ENCODE results near the gene SFXN3.
A peak's percentile ranks its signal among the peaks of the same experiment; 100 is the strongest.

SFXN3 gene

DNA sequence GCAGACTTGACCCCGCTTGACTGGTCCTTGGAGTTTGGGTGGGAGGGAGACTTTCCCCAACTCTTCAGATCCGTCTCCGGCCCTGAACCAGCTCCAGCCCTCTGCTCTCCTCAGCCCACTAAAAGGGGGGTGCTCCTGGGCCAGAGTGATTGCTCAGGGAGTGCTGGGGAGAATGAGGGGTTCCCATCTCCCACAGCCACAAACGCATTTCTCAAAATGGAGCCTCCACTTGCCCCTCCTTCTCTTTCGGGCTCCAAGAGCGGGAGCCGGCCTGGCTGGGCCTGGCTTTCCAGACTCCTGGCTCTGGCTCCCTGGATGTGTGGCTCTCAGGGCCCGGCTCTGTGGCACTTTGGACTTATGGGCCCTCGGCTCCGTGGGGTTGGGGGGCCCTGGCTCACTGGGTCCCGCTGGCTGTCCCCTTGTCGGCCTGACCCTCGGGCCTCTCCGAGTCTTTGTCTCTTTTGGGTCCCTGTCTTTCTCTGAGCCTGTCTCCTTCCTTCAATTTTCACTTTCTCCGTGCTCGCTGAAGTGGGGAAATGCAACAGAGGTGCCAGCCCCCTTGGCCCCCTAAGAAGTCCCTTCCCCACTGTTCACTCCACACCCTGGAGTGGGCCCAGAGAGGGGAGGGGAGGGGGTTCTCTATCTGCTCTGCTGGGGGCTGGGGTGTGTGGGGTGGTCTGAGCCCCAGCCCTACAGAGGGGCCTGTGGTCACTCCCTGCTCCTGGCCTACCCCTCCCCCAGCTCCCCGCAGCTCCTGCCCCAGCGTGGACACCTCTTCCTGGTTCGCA lies 30.7 kb upstream of the SFXN3 start:
- DNase-seq (ENCODE audit: low read depth in 3 of 3): no peak

DNA sequence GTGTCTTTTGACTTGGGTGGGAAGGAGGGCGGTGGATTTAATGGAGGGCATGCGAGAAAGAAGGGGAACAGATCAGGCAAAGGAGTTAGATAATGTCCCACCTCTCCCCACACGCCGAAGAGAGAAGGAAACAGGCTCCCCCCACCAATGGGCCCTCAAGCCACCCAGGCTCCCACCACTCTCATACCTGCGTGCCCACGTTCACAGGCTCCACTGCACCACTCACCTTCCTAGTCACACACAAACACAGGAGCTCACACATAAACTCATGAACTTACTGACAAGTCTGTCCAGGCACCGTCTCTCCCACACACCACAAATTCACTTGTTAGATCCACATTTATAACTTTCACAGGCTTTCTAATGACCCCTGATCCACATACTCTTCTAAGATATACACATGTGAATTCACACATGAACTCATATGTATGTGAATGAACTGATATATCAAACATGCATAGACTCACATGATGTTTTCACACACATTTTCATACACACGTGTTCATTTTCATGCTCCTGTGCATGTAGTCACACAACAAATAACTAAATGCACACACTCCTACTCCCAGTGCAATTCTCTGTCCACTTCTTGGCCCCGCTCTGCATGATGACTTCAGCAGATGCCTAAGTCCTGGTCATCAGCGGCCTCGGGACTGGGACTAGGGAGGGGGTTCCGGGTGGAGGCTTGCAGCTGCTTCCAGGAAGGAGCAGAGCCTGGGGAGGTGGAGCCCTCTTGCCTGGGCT lies 29.9 kb upstream of the SFXN3 start:
- no peak for DNase-seq (ENCODE audit: low read depth in 3 of 3)

DNA sequence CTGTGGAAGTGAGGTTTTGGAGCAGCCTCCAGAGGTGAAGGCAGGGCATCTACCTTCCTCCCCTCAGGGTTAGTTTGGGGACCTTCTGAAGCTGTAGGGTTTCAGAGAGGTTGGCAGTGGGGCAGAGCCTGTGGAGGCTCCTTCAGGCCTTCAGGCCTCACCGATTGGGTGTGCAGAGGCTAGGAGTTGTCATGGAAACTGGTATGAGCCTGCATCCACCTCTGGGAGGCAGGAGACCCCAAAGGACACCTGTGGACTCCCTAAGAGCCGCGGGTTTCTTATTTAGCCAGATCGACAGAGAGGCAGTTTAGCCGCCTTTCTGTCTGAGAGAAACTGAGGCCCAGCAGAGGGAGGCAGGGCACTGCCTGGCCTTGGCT lies 29.4 kb upstream of the SFXN3 start:
- no peak for DNase-seq (ENCODE audit: low read depth in 3 of 3)

DNA sequence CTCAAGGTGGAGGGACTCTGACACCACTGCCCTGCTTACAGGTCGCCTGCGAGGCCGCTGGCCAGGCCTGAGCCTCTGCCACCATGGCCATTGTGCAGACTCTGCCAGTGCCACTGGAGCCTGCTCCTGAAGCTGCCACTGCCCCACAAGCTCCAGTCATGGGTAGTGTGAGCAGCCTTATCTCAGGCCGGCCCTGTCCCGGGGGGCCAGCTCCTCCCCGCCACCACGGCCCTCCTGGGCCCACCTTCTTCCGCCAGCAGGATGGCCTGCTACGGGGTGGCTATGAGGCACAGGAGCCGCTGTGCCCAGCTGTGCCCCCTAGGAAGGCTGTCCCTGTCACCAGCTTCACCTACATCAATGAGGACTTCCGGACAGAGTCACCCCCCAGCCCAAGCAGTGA lies 28.6 kb upstream of the SFXN3 start:
- DNase-seq (ENCODE audit: low read depth in 3 of 3): no peak

DNA sequence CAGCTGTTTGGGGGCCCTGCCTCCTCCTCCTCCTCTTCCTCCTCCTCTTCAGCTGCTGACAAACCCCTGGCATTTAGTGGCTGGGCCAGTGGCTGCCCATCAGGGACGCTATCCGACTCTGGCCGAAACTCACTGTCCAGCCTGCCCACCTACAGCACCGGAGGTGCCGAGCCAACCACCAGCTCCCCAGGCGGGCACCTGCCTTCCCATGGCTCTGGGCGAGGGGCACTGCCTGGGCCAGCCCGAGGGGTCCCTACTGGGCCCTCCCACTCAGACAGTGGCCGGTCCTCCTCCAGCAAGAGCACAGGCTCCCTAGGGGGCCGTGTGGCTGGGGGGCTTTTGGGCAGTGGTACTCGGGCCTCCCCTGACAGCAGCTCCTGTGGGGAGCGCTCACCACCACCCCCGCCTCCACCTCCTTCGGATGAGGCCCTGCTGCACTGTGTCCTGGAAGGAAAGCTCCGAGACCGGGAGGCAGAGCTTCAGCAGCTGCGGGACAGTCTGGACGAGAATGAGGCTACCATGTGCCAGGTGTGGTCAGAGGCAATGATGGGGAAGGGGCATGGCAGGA lies 27.3 kb upstream of the SFXN3 start:
- no peak for DNase-seq (ENCODE audit: low read depth in 3 of 3)

DNA sequence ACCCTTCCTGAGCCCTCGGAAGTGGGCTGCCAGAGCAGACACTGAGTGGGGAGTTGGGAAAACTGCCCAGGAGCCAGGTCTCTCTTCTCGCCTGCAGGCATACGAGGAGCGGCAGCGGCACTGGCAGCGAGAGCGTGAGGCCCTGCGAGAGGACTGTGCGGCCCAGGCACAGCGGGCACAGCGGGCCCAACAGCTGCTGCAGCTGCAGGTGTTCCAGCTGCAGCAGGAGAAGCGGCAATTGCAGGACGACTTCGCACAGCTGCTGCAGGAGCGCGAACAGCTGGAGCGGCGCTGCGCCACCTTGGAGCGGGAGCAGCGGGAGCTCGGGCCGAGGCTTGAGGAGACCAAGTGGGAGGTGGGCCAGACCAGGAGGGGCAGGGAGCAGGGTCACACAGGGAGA lies 25.7 kb upstream of the SFXN3 start:
- DNase-seq (ENCODE audit: low read depth in 3 of 3): no peak

DNA sequence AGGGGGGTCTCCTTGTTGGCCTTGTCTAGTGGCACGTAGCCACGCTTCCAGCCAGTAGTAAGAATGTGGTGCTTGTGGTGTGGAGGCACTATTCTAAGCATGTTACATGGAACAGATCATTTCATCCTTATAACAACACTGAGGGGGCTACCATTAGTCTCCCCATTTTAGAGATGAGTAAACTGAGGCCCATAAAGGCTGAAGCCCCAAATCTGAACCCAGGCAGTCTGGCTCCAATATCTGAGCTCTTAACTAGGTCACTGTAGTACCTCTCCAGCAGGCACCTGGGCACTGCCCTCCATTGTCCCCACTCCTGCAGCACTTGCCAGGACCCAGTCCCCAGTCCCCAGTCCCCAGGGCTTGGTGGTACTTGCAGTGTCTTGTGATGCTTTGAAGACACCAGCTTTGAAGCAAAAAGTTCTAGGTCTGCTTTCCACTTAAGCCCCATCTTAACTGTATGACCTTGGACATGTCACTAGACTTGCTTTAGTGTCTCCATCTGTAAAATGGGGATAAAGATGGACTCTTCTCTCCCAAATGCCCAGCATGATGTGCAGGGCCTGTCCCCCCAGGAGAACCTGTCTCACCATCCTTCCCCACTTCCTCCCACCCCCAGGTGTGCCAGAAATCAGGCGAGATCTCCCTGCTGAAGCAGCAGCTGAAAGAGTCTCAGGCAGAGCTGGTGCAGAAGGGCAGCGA lies 25.0 kb upstream of the SFXN3 start:
- DNase-seq (ENCODE audit: low read depth in 3 of 3): no peak

DNA sequence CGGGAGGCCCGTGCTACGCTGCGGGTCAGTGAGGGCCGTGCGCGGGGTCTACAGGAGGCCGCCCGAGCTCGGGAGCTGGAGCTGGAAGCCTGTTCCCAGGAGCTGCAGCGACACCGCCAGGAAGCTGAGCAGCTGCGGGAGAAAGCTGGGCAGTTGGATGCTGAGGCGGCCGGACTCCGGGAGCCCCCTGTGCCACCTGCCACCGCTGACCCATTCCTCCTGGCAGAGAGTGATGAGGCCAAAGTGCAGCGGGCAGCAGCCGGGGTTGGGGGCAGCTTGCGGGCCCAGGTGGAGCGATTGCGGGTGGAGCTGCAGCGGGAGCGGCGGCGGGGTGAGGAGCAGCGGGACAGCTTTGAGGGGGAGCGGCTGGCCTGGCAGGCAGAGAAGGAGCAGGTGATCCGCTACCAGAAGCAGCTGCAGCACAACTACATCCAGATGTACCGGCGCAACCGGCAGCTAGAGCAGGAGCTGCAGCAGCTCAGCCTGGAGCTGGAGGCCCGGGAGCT lies 24.4 kb upstream of the SFXN3 start:
- no peak for DNase-seq (ENCODE audit: low read depth in 3 of 3)

DNA sequence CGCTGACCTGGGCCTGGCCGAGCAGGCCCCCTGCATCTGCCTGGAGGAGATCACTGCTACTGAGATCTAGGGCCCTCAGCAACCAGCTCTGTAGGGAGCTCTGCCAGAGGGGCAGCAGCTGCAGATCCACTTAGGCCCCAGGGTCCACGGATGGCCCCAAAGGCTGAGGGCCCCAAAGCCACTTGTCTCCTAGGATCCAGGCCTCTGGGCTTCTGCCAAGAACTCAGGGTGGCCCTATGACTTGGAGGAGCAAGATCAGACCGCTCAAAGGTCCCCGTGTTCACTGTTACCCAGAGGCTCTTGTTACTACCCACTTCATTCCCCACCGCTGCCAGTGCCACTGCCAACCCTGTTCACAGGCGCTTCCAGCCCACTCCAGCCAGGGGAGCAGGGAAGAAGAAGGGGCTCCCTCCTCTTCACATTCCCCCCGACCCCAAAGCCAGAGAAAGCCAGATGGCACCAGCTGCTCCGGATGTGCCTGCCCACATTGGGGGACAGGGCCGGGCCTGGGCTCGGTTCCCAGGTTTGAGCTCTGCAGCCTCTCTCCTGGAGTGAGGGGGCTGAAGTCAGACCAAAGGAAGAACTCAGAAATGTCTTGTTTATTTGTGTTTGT lies 23.8 kb upstream of the SFXN3 start:
- DNase-seq (ENCODE audit: low read depth in 3 of 3): no peak

DNA sequence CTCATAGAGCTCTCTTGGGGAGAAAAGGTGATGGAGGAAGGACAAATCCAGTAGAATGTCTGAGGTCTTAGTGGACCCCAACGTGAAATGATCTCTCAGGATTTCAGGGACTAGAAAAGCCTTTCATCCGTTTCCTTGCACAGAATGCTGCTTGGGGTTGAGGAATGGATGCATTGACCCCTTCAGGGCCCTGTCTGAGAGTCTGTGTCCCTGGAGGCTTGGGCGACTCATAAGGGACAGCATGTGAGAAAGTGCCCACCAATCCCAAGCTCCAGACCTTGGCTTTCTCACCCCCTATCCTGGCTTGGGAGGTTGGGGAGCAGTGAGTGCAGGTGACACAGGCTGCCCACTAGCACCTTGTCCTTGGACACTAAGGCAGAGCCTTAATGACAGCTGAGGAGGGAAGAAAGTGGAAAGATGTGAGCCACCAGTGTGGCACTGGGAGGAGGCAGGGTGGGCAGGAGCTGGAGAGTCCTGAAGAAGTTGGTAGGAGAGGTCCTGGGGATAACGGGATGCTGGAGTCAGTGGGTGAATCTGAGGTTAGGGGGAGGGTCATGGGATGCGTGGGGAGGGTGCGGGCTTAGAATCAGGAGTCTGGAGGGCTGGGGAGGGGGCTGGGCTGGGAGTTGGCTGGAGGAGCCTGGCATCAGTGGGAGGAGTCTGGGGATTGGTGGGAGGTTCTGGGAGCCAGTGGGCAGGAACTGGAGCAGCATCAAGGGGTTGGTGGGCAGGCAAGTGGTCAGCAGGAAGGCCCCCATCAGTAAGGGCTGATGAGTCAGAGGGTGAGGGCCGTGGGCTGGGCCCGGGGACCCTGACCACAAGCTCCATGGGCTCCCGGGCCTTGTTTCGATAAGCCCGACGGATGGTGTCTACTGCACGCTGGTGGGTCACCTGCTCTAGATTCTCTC lies 22.9 kb upstream of the SFXN3 start:
- DNase-seq (ENCODE audit: low read depth in 3 of 3): no peak

DNA sequence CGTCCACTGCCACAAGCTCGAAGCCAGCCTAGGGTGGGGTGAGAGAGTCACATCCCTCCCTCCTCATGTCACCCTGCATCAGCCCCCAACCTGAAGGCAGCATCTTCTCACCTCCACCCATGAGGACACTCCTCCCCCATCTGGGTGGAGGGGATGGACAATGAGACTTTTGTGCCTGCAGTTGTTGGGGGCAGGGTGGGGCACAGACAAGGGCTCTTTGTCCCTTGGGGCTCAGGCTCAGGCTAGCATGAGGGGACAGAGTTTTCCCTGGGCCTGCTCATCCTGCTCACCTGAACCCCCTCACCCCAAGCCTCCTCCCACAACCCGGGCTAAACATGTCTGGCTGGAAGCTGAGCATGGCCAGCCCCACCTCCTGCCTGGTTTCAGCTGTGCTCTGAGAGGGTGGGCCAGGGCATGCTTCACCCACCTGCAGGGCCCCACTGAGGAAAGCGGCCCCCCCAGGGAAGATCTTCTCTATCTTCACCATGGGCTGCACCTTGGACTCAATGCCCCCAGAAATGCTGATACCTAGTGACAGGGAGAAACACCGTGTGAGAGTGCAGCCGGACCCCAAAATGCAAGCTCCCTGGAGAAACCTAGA lies 22.1 kb upstream of the SFXN3 start:
- DNase-seq (ENCODE audit: low read depth in 3 of 3): no peak

DNA sequence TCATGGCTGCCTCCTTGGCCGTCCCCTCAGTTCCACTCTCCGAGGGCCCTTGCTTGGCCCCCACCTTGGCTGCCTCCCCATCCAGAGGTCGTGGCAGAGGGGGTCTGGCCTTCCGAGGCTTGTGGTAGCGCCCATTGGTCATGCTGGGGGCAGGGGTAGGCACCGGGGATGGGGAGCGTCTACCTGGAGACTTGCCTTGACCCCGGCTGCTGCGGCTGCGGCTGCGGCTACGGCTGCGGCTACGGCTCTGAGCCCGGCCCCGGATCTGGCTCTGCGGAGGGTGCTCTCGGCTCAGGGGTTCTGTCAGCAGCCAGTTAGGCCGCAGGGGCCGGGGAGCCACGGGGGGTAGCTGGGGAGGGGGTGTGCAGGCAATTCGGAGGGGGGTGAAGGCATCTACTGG lies 20.7 kb upstream of the SFXN3 start:
- no peak for DNase-seq (ENCODE audit: low read depth in 3 of 3)

DNA sequence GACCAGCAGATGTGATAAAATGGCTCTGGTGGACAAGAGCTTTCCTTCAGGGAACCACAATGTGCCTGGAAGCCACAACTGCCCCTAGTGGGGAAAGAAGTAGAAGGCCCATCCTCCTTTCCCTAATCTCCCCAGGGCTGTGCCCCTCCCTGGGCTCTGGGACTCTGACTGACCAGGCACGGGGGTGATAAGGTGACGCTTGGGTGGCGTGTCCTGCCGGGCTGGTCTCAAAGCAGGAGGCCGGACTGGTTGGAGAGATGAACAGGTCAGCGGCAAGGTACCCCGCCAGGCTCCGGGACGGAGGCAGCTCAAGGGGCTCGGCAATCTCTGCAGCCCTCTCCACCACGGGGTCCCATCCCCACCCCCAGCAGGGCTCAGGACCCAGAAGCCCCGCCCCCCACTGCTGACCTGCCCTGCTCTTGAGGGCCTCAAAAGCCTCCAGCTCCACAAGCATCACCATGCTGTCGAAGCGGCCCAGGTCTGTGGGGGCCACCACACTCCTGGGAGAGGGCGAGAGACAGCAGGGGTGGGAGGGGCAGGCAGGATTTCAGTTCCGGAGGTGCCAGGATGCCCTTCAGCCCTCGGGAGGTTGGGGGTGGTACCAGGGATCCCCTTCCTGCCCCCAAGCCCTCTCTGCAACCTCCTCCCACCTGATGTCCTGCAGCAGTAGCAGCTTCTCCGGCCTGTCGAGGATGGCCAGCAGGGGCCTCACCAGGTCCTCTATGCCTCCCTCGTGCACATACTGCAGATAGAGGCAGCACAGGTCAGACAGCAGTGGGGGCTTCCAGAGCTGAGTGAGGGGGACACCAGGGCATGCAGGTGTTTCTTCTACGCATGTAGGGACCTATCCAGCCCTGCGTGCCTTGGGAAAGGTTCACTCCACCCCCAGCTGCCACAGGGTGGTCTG lies 19.3 kb upstream of the SFXN3 start:
- DNase-seq (ENCODE audit: low read depth in 3 of 3): no peak

DNA sequence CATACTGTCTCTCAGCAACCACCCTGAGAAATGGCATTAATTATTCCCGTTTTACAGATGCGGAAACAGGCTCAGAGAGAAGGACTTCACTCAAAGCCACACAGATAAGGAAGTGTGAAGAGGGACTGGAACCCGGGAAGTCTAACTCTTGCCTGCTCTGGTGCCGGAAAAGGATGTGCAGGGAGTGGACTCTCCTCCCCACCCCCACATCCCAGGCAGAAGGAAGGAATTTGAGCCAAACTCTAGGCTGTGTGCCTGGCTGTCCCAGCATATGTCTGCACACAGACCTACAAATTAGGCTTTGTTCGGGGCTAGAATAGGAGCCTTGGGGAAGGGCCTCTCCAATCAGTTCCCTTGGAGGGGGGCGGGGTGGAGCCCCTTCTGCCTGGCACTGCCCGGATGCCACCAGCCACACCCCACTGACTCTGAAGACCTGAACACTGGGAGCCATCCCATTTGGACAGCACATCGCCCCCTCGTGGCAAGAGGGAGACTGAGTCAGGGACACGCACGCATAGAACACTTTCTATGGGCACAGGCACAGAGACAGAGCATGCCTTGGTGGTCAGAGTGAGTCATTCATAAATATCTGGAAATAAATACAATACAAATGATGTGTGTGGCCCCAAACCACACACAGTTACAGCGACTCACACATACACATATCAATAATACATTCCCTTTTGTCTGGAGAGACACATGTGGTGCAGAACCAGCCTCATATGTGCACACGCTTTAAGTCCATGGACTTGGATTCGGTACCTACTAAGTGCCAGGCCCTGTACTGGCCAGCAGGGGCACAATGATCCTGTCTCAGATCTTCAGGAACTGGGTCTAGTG lies 18.3 kb upstream of the SFXN3 start:
- DNase-seq (ENCODE audit: low read depth in 3 of 3): peak in 2 of 3 donors; percentile 62 to 75

DNA sequence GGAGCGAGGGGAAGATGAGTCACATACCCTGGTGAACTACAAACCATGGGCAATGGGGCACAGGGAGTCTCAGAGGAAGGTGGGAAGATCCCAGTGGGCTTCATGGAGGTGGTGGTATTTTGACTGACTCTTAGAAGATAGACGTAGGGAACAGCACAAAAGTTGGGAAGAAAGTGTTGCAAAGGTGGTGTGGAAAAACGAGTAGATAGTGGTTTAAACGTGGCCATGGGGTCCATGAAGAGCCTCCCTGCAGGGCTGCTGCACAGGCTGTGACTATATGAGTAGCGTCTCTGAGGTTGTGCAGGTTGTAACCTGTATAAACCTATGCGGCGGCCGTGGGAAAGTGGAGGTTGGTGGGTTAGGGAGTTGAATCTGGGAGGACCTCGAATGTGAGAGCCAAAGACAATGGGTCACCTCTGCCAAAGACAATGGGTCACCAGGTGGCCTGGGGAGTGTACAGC lies 17.6 kb upstream of the SFXN3 start:
- DNase-seq (ENCODE audit: low read depth in 3 of 3): no peak

DNA sequence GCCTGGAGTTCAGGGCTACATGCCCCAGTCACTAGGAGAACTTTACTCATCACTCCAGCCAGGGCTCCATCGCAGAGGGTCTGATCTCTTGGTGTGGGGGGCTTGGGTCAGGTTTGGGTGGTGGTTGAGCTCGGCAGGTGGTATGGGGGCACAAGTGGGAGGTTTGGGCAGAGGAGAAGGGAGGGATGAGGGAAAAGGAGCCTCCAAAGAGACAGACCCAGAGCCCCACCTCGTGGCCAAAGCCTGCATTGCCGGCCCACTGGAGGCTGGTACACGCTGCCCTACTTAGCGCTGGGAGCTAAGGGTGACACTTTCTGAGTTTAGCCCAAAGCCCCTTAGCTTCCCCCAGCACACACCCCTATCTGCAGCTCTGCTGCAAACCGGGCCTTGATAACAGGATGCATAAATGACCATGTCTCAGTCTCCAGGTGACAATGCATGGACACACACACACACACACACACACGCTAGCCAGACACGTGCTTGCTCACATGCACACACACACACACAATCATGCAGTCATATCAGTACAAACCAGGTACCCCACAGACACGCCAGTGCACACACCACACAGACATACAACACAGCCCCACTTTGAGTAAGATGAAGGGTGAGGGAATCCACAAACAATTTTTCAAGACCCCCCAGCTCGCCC lies 16.7 kb upstream of the SFXN3 start:
- peak in 2 of 3 donors; percentile 53 to 74 for DNase-seq (ENCODE audit: low read depth in 3 of 3)

DNA sequence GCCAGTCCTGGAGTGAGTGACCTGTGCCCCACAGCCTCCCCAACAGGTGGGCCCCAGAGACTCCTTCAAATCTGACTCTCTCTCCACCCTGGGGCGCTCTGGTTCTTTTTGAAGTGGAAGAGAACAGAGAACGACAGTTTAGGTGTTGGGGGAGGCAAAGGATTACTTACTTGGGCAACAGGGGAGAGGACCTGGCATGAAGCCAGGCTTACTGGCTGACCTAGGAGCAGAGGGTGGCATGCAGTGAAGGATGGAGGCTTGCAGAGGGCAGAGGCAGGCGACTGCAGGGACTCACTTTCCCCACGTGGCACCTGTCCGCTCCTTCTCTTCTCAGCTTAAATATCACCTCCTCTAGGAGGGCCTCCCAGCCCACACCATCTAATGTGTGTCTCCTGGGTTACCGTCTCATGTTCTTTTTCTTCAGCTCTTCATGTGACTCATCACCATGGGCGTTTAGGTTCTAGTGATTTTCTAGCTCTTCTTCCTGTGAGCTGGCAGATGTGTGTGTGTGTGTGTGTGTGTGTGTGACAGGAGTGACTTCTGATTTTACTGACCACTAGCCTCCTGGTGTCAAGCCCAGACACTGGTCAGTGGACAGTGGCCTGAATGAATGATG lies 16.0 kb upstream of the SFXN3 start:
- no peak for DNase-seq (ENCODE audit: low read depth in 3 of 3)
